DMS 273 (cell line): ENCODE results near the gene DDX25.

Source experiments
- DNase-seq: peaks from one replicate; lab custom pipeline; 2025; ENCODE audit not compliant: unreplicated experiment; lab: John Stamatoyannopoulos, UW

The DDX25 gene

DNA sequence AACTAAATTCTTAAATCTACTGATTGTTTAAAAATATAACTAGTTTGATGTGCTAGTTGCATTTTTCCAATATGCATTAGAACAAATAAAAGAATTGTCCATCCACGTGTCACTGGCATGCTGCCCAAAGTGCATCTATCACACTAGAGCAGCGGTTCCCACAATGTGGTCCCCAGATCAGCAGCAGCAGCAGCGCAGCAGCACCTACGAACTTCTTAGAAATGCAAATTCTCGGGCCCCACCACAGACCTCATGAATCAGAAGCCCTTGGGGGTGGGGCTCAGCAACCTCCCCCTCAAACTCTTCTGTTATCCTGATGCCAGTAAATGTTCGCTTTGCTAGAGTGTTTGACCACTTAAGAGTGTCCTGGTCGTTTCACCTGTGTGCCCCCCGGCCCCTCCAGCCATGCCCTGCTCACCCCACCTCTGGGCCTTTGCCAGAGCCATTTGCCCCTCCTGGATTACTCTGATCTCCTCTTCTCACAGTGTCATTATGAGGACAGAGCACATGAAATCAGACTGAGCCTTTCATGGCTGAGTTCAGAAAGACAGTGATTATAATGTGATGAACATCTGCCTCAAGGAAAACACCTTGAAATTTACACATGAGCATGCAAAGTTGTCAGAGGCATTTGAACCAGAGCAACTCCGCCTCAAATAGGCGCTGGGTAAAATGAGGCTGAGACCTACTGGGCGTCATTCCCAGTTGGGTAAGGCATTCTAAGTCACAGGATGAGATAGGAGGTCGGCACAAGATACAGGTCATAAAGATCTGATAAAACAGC, 28.9 kb downstream of the DDX25 start:
- no peak for DNase-seq

DNA sequence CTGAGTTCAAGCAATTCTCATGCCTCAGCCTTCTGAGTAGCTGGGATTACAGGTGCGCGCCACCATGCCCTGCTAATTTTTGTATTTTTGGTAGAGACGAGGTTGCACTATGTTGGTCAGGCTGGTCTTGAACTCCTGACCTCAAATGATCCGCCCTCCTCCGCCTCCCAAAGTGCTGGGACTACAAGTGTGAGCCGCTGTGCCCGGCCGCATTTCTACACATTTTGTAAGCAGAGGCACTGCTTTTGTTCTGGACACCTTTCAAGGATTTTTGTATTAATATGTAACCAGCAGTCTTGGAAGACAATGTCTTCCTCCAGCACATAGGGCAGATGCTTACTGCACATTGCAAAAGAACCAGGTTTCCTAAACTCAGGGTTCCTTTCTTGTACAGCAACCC, 30.2 kb downstream of the DDX25 start:
- no peak for DNase-seq

DNA sequence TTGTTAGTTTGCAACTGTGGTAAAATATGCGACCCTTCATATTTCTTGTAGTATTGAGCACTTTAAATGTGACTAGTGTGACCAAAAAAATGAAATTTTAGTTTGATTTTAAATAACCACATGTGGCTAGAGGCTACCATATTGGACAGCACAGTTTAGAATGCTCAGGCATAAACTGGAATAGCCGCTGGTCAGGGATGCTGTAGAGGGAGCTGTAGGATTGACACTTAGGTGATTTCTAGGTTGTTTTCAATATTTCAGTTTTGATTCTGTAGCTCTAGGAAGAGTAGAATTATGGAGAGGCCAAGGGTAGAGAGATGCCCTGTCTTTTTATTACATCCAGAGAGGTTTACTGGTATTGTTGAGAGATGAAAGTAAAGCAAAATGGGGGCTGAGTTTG, 30.7 kb downstream of the DDX25 start:
- no peak for DNase-seq

DNA sequence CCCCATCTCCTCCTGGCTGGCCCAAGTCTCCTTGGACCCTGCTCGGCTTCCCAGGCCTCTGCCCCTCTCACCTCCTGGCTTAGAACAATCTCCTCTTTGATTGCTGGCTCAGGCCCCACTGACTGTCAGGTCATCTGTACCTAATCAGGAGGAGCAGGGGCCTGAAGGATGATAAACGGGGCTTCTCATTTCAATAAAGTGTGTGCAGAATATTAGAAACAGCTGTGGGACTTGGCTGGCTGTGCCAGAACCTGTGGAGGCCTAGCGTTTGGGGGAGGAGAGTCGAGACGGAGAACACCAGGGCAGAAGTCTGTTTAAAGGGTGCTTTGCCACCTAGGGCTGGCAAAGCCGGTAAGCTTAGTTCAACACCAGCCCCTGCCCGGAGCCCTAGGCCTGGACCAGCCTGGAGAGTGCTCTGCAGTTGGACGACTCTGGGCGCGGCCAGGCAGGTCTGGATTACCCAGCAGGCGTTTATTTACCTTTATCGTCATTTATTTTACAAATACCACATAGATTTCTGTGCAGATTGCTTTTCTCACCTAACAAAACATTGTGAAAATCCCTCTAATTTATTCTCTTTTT, 31.4 kb downstream of the DDX25 start:
- peak; percentile 18 for DNase-seq

DNA sequence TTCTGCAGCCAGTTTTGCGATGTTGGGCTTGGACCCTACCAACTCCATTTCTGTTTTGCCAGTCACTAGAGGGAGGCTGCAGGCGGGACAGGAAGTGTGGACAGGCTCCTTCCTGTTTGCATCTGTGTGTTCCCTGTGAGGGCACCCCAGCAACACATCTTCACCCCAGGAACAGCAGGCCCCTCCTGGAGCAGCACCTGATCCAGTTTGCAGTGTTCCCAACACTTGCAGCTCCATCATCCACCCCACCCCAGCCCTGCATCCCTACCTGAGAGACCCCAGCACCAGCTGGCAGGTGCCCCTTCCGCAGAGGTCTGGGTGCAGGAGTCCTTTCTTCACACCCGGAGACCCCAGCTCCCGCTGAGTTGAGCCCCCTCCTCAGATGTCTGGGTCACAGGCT, 34.1 kb downstream of the DDX25 start:
- DNase-seq: no peak

DNA sequence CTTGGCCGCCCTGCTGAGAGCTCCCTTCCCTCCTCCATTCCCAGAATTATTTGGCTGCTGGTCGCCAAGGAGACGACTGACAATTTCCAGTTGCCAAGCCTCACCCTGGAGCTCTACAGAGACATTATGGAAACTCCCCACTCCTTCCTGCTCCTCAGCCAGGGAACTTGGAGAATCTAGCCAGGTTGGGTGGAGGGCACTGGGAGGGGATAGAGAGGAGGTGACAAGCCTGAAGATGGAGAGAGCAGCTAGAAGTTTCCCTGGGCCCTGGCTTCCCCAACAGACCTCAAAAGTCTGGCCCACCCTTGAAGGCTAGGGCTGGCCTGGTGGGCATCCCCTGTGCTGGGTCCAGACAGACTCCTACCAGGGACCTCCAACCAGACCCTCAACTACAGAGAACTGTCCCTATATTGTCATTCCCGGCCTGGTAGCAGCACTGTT, 34.8 kb downstream of the DDX25 start:
- peak; percentile 20 for DNase-seq

DNA sequence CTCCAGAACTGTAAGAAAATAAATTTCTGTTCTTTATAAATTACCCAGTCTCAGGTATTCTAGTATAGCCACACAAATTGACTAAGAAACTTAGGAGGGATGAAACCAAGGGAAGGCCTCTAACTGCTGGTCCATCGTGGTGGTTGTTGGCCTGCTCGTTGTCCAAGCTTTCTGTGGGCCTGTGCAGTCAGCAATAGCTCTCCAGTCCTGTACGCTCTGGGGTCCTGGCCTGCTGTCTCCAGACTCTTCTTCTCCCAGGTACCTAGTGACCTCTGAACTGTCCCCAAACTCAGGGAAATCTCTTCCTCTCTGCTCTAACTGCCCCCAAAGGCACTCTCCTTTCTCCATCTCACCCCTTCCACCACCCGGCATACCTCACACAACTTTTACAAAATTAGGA, 35.8 kb downstream of the DDX25 start:
- no peak for DNase-seq

DNA sequence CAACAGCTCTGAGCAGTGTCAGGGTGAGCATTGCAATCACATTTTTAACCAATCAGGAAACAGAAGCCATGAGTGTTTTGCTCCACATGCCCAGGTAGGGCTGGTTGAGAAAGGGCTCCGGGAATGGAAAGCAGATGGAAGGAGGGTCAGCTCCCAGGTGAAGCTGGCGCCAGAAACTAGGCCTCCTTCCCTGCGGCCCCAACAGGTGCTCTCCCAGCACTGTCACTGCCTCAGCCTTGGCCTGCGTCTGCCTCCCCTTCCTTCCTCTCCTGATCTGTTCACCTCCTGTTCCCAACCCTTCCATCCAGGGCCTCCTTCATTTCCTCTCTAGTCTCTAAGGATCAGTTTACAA, 36.9 kb downstream of the DDX25 start:
- no peak for DNase-seq

DNA sequence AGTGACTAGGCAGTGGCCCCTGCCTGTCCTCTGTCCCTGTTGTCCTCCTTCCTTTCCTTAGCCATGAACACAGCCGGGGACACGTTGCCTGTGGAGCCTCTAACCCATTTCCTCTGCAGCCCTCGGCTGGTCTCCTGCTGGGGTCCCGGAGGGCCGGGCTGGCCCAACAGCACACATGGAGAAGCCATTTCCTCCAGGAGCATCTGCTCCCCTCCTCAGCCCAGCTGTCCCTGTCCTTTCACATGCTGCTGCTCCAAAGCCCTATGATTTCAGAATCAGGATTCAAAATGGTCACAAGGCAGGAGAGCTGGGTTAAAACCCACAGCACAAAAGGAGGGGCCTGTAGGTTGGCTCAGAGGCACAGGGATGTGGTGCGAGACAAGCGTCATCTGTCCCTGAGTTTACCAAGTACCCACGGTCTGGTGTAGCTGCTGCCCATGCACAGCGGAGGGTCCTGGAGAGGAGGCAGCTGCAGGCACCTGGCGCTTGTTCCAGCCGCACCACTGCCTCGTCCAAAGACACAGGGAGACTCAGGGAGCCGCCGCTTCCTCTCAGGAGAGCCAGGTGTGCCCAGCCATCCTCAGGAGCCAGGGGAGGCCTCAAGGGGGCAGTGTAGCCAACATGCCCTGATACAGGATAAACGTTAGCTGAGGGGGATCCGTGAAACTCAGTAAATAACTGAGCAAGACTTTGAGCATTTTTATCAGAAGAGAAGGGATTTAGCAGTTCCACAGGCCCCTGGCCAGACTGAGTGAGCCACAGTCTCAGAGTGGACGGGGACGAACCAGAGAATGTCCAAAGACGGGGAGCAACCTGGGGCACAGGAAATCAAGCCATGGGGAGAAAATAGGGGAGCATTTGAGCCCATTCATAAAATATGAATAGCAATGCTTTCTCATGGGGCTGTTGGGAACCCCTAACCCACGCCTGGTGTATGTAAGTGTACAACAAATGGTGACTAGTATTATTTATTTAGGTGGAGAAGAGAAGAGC, 37.6 kb downstream of the DDX25 start:
- DNase-seq: peak; percentile 81

DNA sequence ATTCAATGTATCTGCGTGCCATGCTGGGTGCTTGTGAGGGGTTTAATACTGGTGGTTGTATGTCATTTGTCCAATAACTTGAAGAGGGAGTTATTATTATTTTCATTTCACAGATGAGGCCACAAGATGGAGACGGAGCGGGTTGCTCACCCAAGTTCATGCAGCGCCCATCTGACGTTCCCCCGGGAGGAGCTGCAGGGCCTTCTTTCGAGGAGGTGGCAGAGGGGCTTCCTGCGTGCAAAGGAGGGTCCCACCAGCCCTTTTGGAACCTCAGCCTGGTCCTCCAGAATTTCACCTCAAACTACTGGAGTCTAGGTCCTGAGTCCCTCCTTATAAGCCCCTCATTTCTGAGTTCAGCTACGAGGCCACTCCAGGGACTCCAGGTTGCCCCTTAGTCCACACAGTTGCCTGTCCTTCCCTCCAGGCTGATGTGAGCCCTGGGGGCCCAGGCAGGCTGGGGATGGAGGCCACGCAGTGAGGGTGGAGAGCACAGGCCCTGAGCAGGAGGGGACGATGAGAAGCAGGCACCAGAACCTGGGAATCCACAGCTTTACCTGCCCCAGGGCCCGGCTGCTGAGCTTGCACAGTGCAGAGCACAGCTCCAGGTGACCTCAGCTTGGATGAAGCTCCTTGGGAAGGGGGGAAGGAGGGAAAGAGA, 38.6 kb downstream of the DDX25 start:
- no peak for DNase-seq

DNA sequence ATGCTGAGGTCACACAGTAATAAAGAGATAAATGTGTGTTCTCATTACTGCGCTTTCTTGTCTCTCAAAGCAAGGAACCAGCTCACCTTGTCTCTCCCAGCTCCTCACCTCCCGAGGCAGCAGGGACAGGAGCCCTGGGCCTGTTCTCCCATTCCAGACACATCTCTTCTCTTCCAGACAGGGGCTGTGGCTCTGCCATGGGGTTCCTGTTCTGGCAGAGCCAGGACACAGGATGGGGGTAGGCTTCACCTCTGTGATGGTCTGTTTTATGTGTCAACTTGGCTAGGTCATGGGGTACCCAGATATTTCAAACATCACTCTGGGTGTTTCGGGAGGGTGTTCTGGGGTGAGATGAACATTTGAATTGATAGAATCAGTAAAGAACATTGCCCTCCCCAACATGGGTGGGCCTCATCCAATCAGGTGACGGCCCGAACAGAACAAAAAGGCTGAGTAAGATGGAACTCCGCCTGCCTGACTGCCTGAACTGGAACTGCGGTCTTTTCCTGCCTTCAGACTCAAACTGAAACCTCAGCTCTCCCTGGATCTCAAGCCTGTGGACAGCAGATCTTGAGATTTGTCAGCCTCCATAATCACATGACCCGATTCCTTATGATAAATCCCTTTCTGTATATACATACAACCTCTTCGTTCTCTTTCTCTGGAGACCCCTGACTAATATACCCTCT, 39.5 kb downstream of the DDX25 start:
- DNase-seq: no peak

DNA sequence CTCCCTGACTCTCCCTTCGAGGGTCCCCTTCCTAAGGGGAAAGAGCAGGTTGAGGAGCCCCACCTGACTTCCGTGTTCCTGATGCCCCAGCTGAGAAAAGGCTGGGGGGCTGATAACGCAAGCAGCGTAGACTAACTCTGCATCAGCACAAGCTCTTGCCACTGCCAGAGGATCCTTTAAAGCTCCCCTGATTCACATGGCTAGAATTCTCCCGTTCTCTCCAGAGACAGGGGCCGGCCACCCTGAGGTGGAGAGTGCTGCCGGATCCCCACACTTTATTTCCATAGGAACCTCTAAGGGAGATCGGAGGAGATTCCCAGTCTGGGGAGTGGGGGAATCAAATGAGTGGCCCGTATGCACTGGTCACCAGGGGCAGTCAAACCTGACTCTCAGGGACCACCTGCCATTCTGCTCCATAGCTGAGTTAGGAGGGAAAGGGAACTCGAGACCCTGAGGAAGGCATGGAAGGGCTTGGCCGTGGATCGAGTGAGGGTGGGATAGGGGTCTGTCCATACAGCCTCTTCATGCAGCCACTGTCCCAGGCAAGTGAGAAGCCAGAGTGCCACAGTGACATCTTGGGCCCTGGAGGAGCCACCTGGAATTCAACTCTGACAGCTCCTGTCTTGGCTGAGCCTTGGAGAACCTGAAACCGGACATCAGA, 40.2 kb downstream of the DDX25 start:
- no peak for DNase-seq

DNA sequence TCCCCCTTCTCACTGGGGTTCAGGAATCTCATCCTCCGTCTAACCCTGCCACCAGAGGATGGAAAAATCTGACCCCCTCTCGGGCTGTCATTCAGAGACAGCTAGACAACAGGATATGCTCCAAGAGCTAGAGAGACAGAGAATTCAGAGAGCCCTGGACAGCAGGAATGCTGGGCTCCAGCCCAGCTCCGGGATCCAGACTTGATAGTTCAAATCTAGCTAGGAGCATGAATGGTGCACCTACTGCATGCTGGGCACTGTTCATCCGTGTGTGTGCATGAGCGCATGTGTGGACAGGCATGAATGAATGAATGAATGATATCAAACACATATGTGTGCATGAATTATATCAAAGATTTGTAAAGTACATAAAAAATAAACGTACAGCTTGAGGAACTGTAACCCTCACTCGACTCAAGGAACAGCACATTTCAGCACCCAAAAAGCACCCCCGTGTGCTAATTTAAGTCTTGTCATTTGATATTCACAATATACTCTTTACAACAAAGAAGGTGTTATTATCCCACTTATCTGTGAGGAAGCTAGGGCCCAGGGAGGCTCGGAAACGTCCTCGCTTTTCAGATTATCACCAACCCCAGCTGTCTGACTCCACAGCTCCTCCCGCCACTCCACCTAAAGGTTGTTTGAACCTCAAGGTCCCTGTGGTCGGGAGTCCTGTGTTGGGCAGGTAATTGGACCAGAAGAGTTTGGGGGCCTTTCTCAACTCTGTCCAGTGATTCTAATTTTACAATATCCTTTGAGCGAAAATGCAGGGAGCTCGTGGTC, 40.9 kb downstream of the DDX25 start:
- no peak for DNase-seq

DNA sequence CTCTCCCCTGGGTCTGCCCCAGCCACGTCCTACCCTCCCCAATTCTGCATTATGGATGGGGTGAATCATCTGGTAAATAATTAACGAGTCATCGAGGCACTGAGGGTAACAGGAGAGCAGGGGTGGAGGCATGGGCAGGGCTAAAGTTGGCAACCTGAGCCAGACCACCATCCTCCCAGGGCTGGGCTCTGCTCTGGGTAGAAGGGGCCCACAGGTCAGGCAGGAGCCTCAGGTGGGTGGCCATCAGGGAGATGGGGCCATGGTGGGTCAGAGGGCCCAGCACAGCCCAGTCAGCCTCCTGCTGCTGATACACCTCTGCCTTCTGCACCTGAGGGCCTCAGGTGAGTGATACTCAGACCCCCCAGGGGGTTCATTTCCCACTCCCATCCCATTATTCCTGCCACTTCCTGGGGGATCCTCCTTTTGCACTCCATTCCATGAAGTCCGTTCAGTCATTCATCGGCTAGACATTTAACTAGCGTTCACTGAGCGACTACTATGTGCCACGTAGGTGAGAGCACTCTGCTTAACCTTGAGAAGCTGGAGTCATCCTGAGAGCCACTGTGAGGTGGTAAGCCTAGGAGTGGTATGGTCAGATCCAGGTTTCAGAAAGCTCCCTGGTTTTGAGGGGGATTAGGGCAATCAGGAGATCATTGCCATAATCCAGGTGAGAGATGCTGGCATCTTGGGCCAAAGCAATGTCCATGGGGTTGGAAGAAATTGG, 41.7 kb downstream of the DDX25 start, which contains the start of gene VSIG10L2:
VSIG10L2 (plus strand) TSS at position 248 of the 724 bp plus-strand sequence; CDS start at position 260, 12 bp downstream.
- DNase-seq: no peak

DNA sequence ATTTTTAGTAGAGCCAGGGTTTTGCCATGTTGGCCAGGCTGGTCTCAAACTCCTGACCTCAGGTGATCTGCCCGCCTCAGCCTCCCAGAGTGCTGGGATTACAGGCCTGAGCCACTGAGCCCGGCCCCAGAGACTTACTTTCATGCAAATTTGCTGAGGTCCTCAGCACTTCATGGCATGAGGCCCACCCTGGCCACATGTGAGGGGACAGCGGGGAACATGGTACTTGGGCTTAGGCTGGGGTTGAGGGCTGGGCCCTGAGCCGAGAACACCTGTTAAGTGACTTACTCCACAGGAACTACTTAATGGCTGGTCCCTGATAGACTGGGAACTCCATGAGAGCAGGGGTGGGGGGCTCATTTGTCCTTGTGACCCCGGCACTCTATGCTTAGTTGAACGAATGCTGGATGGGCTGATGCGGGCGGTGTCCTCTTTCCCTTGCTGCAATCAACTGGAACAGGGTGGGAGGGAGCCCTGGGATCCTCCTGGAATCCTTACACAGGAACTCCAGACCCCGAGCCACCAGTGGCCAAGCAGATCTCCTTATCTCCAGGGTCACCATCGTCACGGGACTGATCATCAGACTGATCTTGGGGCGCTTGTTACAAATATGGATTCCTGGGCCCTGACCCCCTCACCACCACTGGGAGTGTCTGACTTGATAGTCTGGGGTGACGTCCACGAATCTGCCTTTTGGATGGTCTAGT, 42.6 kb downstream of the DDX25 start:
- no peak for DNase-seq

DNA sequence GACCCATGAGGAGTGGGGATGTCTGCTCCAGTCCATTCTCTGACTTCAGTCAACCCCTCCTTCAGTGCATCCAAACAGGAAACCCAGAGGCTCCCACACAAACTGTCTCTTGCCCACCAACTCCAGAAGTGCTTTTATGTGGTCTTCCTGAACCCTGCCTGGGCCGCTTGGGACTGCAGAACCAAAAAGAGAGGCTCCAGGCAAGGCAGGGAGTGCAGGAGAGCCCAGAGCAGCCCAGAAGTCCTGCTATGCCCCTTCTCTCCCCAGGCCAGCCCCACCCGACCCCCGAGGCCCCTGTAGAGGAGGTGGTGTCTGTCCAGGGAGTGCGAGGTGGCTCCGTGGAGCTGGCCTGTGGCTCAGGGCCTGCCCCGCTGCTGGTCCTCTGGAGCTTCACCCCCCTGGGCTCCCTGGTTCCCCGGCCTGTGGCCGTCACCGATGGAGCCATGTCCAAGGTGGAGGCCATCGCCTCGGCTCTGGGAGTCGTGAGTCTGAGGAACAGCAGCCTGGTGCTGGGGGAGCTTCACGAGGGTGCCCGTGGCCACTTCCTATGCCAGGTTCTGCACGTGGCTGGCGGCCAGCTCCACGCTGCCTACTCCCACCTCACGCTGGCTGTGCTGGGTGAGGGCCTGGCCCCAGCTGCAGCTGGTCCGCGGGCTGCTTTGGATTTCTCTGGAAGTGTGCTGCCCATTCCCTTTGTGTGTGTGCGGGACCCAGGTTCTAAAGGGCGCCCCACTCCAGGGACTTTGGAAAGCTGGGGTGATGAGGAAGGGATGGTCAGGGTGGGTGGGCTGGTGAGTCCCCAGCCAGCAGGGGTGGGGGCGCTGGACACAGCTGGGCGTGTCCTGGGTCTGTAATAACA, 43.3 kb downstream of the DDX25 start:
- DNase-seq: no peak
